GM12878 (cell line): ENCODE measurements around the gene MOXD1. TPM values are rescaled to one million over a fixed set of nuclear protein-coding genes. Genes with fewer than 3 reads are reported as not detected.

Experiments
- CREB1 ChIP-seq: IDR thresholded peaks from 2 replicates; pipeline ENCODE4 v1.6.1; 2012; ENCODE audit warnings: low read depth, mild to moderate bottlenecking, inconsistent platforms
- ETV6 ChIP-seq, 2 experiments: fragments of 450-650 bp in 1 of 2; IDR thresholded peaks in 1 of 2; conservative IDR thresholded peaks in 1 of 2; 2 replicates each; pipeline ENCODE4 v1.6.1; 2014; ENCODE audit warnings: antibody characterized with exemption in 1 of 2, borderline replicate concordance in 1 of 2, low read depth in 1 of 2, mild to moderate bottlenecking in 1 of 2, moderate library complexity in 1 of 2
- FOS ChIP-seq: IDR thresholded peaks from 3 replicates; pipeline ENCODE4 v1.6.1; 2011; ENCODE audit warnings: borderline replicate concordance; ENCODE audit not compliant: insufficient read length; ENCODE audit errors: extremely low read depth
- FOXM1 ChIP-seq: IDR thresholded peaks from 2 replicates; pipeline ENCODE4 v1.6.1; 2012; ENCODE audit warnings: low read depth, mild to moderate bottlenecking, inconsistent platforms, low read length, moderate library complexity
- MTA3 ChIP-seq: IDR thresholded peaks from 2 replicates; pipeline ENCODE4 v1.6.1; 2012; ENCODE audit warnings: low read length, inconsistent platforms, borderline replicate concordance
- PAX5 ChIP-seq: IDR thresholded peaks from 2 replicates; pipeline ENCODE4 v1.6.1; 2011; ENCODE audit warnings: low read depth, low read length, borderline replicate concordance
- RFX5 ChIP-seq: IDR thresholded peaks from 2 replicates; pipeline ENCODE4 v1.6.1; 2011; ENCODE audit warnings: low read depth, low read length, improper control_type of control experiment
- SMARCA5 ChIP-seq: fragments of 450-650 bp; IDR thresholded peaks from 2 replicates; pipeline ENCODE4 v1.6.1; 2017; ENCODE audit warnings: mild to moderate bottlenecking
- ZNF207 ChIP-seq: fragments of 450-650 bp; IDR thresholded peaks from 2 replicates; pipeline ENCODE4 v1.6.1; 2014; ENCODE audit warnings: antibody characterized with exemption, mild to moderate bottlenecking, borderline replicate concordance
- ZSCAN29 ChIP-seq: fragments of 450-650 bp; IDR thresholded peaks from 2 replicates; pipeline ENCODE4 v1.6.1; 2017; ENCODE audit warnings: mild to moderate bottlenecking, moderate library complexity
- ZZZ3 ChIP-seq: IDR thresholded peaks from 2 replicates; pipeline ENCODE4 v1.6.1; 2011; ENCODE audit warnings: low read depth; ENCODE audit not compliant: control insufficient read depth, insufficient read length
- polyA plus RNA-seq, 11 experiments: library from polyadenylated mRNA; depleted of rRNA in 4 of 11; unstranded in 6 of 11; stranded (reverse) in 5 of 11; fragments of >200 nt; fragmentation: Nextera tagmentation in 4 of 11; fragmentation: Illumina TruSeq in 1 of 11; extraction: Ambion mirVana in 4 of 11; extraction: Trizol in 1 of 11; gene quantifications; 1 replicate in 1 of 11; 2 replicates in 10 of 11; pipeline versions ENCODE4 v1.2.1 to v1.2.3, GENCODE V29; 2011 to 2016; ENCODE audit warnings: inconsistent platforms in 2 of 11, missing spikeins in 2 of 11, low read depth in 1 of 11
- total RNA-seq, 4 experiments: library from RNA; depleted of rRNA in 3 of 4; stranded (reverse); fragments of >200 nt in 3 of 4; fragmentation: Illumina TruSeq in 1 of 4; extraction: Trizol in 1 of 4; gene quantifications; 2 replicates each; pipeline versions ENCODE4 v1.2.1 to v1.2.3, GENCODE V29; 2013 to 2021
- TF ChIP-seq, protein P1 (sequence below): IDR thresholded peaks from 2 replicates; pipeline ENCODE4 v1.6.1; 2012; ENCODE audit warnings: mild to moderate bottlenecking, low read depth, low read length
- TF ChIP-seq, protein P2 (sequence below): fragments of 450-650 bp; IDR thresholded peaks from 2 replicates; pipeline ENCODE4 v1.6.1; 2017; ENCODE audit warnings: mild to moderate bottlenecking, moderate library complexity
- TF ChIP-seq, protein P3 (sequence below): fragments of 450-650 bp; IDR thresholded peaks from 2 replicates; pipeline ENCODE4 v1.6.1; 2017; ENCODE audit warnings: mild to moderate bottlenecking, low read depth, inconsistent platforms; ENCODE audit not compliant: poor library complexity, severe bottlenecking
- TF ChIP-seq, protein P4 (sequence below): fragments of 450-650 bp; IDR thresholded peaks from 2 replicates; pipeline ENCODE4 v1.6.1; 2018; ENCODE audit warnings: mild to moderate bottlenecking, low read depth, moderate library complexity; ENCODE audit not compliant: partially characterized antibody

MOXD1 gene
- total and polyA plus RNA-seq, 10 of the 15 experiments (the other 5 are each of a cell fraction or from before 2014, with no cell fraction given) = 0.03 to 2.1 (median 0.64) TPM

DNA sequence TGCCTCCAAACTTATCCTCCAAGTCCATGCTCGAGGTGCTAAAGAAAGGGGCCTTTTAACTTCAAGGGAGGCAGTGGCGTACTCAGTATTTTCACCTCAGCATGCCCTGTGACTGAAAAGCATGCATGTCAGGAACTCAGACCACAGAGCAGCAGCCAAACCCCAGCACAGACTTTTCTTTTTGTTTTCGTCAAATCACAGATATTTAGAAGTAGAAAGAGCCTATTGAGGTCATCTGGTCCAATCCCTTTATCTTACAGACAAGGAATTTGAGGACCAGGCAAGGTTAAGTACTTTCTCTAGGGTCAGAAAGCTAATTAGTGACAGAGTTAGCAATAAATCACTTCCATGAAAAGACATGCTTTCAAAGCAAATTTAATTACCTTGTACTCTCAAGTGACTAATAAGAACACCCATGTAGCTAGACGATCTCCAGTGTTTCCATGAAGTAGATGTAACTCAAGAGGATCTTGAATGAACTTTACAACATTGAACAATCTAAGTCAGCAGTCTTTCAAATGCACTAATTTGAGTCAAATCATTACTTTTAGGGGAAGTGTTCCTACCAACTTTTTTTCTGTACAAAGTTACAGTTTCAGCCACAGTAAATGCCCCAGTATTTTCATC is 35.9 kb downstream of the MOXD1 start (continued):
- TF ChIP-seq, protein P1, sequence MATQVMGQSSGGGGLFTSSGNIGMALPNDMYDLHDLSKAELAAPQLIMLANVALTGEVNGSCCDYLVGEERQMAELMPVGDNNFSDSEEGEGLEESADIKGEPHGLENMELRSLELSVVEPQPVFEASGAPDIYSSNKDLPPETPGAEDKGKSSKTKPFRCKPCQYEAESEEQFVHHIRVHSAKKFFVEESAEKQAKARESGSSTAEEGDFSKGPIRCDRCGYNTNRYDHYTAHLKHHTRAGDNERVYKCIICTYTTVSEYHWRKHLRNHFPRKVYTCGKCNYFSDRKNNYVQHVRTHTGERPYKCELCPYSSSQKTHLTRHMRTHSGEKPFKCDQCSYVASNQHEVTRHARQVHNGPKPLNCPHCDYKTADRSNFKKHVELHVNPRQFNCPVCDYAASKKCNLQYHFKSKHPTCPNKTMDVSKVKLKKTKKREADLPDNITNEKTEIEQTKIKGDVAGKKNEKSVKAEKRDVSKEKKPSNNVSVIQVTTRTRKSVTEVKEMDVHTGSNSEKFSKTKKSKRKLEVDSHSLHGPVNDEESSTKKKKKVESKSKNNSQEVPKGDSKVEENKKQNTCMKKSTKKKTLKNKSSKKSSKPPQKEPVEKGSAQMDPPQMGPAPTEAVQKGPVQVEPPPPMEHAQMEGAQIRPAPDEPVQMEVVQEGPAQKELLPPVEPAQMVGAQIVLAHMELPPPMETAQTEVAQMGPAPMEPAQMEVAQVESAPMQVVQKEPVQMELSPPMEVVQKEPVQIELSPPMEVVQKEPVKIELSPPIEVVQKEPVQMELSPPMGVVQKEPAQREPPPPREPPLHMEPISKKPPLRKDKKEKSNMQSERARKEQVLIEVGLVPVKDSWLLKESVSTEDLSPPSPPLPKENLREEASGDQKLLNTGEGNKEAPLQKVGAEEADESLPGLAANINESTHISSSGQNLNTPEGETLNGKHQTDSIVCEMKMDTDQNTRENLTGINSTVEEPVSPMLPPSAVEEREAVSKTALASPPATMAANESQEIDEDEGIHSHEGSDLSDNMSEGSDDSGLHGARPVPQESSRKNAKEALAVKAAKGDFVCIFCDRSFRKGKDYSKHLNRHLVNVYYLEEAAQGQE = no peak; the same call in 1 of the 2 replicates
- TF ChIP-seq CREB1 (peak; percentile 63; the same call in 1 of the 2 replicates), RFX5 (no peak), PAX5 (peak; percentile 89), MTA3 (peak; percentile 99), FOXM1 (peak; percentile 98), ETV6 (conservative IDR thresholded peaks at IDR 0.05 in 1 of 2, IDR thresholded peaks at IDR 0.05 in 1 of 2; ENCODE audit: borderline replicate concordance in 1 of 2, low read depth in 1 of 2) (peak in 1 of 2 experiments; percentile 84; a peak in 2 of 4 replicates), ZZZ3 (no peak), ZSCAN29 (no peak), SMARCA5 (no peak), FOS (no peak), ZNF207 (no peak)
- TF ChIP-seq, protein P2, sequence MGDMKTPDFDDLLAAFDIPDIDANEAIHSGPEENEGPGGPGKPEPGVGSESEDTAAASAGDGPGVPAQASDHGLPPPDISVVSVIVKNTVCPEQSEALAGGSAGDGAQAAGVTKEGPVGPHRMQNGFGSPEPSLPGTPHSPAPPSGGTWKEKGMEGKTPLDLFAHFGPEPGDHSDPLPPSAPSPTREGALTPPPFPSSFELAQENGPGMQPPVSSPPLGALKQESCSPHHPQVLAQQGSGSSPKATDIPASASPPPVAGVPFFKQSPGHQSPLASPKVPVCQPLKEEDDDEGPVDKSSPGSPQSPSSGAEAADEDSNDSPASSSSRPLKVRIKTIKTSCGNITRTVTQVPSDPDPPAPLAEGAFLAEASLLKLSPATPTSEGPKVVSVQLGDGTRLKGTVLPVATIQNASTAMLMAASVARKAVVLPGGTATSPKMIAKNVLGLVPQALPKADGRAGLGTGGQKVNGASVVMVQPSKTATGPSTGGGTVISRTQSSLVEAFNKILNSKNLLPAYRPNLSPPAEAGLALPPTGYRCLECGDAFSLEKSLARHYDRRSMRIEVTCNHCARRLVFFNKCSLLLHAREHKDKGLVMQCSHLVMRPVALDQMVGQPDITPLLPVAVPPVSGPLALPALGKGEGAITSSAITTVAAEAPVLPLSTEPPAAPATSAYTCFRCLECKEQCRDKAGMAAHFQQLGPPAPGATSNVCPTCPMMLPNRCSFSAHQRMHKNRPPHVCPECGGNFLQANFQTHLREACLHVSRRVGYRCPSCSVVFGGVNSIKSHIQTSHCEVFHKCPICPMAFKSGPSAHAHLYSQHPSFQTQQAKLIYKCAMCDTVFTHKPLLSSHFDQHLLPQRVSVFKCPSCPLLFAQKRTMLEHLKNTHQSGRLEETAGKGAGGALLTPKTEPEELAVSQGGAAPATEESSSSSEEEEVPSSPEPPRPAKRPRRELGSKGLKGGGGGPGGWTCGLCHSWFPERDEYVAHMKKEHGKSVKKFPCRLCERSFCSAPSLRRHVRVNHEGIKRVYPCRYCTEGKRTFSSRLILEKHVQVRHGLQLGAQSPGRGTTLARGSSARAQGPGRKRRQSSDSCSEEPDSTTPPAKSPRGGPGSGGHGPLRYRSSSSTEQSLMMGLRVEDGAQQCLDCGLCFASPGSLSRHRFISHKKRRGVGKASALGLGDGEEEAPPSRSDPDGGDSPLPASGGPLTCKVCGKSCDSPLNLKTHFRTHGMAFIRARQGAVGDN = no peak
- TF ChIP-seq, protein P3, sequence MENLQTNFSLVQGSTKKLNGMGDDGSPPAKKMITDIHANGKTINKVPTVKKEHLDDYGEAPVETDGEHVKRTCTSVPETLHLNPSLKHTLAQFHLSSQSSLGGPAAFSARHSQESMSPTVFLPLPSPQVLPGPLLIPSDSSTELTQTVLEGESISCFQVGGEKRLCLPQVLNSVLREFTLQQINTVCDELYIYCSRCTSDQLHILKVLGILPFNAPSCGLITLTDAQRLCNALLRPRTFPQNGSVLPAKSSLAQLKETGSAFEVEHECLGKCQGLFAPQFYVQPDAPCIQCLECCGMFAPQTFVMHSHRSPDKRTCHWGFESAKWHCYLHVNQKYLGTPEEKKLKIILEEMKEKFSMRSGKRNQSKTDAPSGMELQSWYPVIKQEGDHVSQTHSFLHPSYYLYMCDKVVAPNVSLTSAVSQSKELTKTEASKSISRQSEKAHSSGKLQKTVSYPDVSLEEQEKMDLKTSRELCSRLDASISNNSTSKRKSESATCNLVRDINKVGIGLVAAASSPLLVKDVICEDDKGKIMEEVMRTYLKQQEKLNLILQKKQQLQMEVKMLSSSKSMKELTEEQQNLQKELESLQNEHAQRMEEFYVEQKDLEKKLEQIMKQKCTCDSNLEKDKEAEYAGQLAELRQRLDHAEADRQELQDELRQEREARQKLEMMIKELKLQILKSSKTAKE = peak; percentile 96
- TF ChIP-seq, protein P4, sequence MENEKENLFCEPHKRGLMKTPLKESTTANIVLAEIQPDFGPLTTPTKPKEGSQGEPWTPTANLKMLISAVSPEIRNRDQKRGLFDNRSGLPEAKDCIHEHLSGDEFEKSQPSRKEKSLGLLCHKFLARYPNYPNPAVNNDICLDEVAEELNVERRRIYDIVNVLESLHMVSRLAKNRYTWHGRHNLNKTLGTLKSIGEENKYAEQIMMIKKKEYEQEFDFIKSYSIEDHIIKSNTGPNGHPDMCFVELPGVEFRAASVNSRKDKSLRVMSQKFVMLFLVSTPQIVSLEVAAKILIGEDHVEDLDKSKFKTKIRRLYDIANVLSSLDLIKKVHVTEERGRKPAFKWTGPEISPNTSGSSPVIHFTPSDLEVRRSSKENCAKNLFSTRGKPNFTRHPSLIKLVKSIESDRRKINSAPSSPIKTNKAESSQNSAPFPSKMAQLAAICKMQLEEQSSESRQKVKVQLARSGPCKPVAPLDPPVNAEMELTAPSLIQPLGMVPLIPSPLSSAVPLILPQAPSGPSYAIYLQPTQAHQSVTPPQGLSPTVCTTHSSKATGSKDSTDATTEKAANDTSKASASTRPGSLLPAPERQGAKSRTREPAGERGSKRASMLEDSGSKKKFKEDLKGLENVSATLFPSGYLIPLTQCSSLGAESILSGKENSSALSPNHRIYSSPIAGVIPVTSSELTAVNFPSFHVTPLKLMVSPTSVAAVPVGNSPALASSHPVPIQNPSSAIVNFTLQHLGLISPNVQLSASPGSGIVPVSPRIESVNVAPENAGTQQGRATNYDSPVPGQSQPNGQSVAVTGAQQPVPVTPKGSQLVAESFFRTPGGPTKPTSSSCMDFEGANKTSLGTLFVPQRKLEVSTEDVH = no peak
